Liver (tissue), 3 donors: Measurements from ENCODE around the gene HHIPL1.

ENCODE experiments used
- ATF3 ChIP-seq: IDR thresholded peaks from 2 replicates; pipeline ENCODE4 v1.6.1; 2016; ENCODE audit warnings: antibody characterized with exemption
- CTCF ChIP-seq: fragments of 150-350 bp; IDR thresholded peaks from 2 replicates; pipeline ENCODE4 v1.5.1; 2017; ENCODE audit warnings: improper control_type of control experiment, low read depth, low read length; ENCODE audit not compliant: missing input control
- EGR1 ChIP-seq, 2 donors: IDR thresholded peaks; 2 replicates each; pipeline ENCODE4 v1.6.1; 2016 to 2018; ENCODE audit warnings: antibody characterized with exemption in 2 of 2, low read depth in 2 of 2
- FOXA1 ChIP-seq: IDR thresholded peaks from 2 replicates; pipeline ENCODE4 v1.6.1; 2016; ENCODE audit warnings: antibody characterized with exemption
- FOXA2 ChIP-seq: IDR thresholded peaks from 2 replicates; pipeline ENCODE4 v1.6.1; 2016; ENCODE audit warnings: antibody characterized with exemption
- GABPA ChIP-seq, 2 donors: IDR thresholded peaks in 1 of 2; conservative IDR thresholded peaks in 1 of 2; 2 replicates each; pipeline ENCODE4 v1.6.1; 2016; ENCODE audit warnings: antibody characterized with exemption in 2 of 2, mild to moderate bottlenecking in 1 of 2, moderate library complexity in 1 of 2
- MAX ChIP-seq: IDR thresholded peaks from 2 replicates; pipeline ENCODE4 v1.6.1; 2016; ENCODE audit warnings: antibody characterized with exemption
- RAD21 ChIP-seq, 2 donors: IDR thresholded peaks; 2 replicates each; pipeline ENCODE4 v1.6.1; 2016; ENCODE audit warnings: antibody characterized with exemption in 2 of 2, mild to moderate bottlenecking in 2 of 2
- REST ChIP-seq: IDR thresholded peaks from 2 replicates; pipeline ENCODE4 v1.6.1; 2016; ENCODE audit warnings: antibody characterized with exemption, mild to moderate bottlenecking
- RXRA ChIP-seq, 2 donors: IDR thresholded peaks; 2 replicates each; pipeline ENCODE4 v1.6.1; 2017 to 2018; ENCODE audit warnings: antibody characterized with exemption in 2 of 2, mild to moderate bottlenecking in 1 of 2
- YY1 ChIP-seq: IDR thresholded peaks from 2 replicates; pipeline ENCODE4 v1.6.1; 2016; ENCODE audit warnings: antibody characterized with exemption, mild to moderate bottlenecking
- donor health status: healthy.
- donor health status: healthy.

- TF ChIP-seq CTCF = no peak
- no peak for TF ChIP-seq ATF3
- no peak for TF ChIP-seq MAX
- TF ChIP-seq YY1 = no peak
- no peak for TF ChIP-seq EGR1 (IDR thresholded peaks at IDR 0.05; ENCODE audit: low read depth in 2 of 2)
- TF ChIP-seq FOXA1 = no peak
- no peak for TF ChIP-seq RAD21 (IDR thresholded peaks at IDR 0.05)
- no peak for TF ChIP-seq GABPA (IDR thresholded peaks at IDR 0.05 in 1 of 2, conservative IDR thresholded peaks at IDR 0.05 in 1 of 2)
- TF ChIP-seq FOXA2 = no peak
- TF ChIP-seq REST = no peak
- no peak for TF ChIP-seq RXRA (IDR thresholded peaks at IDR 0.05)
Measured at GRCh38 chr14:99649643-99650042, 4.7 kb downstream of the HHIPL1 start.
